Activated gamma-delta T cell (primary cell): Measurements from ENCODE around the gene EPHA10.

Source experiments
- DNase-seq: peaks from one replicate; lab custom pipeline; 2025; lab: John Stamatoyannopoulos, UW

The EPHA10 gene

DNA sequence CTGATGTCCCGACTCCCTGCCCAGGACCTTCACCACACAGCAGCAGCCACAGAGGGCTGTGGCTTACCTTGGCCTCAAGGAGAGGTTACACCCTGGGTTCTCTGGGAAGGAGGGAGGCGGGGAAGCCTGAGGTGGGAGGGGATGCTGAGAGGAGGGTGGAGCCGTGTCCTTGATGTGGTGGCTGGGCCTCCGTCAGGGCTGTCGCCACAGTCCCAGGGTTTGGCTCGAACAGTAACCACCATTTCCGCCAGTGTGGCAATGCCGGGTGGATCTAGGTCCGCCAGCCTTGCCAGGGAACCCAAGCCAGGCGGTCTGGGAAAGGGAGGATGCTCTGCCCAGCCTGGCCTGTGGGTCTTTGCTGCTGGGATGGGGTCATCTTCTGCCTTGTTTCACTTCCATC is 91.0 kb downstream of the EPHA10 start:
- no peak for DNase-seq

DNA sequence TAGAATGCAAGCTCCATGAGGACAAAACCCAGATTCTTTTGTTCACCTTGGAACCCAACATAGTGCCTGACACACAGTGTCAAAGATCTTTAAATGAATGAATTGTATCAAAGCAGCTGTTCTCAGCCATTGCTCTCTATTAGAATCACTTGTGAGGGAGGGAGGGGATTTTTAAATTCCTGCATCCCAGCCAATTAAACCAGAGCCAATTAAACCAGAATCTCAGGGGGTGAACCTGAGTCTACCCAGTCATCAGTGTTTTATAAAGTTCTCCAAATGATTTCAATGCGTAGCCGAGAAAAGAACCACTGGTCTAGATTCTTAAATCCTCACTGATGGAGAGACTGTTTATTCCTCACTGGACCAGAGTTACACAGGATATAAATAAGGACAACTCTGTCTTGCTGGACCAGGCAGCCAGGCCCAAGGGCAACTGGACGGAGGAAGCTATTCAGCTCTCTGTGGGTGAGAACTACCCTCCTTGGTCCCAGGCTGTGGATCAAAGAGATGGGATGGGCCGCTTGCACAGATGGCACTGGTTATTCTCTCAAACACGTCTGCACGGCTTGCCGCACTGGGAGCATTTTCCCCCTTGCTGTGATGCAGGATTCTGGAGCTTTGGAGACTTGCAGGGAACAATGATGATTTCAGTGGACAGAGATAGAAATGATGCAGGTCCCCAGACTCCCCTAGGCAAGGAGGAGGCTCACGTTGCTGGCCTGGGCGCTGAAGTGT is 92.6 kb downstream of the EPHA10 start:
- DNase-seq = no peak

DNA sequence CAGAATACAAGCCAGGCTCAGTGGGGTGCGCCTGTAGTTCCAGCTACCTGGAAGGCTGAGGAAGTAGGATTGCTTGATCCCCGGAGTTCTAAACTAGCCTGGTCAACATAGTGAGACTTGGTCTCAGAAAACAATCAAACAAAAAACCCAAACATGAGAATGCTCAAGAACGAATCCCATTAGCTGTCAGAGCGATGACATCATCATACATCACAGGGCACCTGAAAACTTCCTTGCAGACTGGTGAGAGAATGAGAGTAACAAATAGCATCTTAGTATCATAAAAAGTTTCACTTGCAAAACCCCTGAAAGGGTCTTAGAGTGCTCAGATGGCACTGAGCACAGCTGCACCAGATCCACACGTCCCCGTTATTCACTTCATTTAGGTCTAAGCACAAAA is 93.7 kb downstream of the EPHA10 start:
- DNase-seq = no peak

DNA sequence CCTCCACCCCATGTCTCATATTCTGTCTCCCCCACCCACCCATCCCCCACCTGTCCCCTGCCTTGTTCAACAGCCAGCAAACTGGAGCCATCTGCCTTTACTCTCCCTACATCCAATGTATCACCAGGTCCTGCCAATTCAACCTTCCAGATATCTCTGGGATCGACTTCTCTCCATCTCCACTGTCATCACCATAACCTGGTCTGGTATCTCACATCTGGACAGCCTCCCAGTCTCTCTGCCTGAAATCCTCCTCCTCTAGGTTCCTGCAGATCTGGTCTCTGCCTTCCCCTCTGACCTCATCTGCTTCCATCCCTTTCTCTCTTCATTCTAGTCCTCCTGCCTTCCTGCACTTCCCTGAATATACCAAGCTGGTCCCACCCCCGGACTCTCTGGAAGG is 94.8 kb downstream of the EPHA10 start:
- no peak for DNase-seq

DNA sequence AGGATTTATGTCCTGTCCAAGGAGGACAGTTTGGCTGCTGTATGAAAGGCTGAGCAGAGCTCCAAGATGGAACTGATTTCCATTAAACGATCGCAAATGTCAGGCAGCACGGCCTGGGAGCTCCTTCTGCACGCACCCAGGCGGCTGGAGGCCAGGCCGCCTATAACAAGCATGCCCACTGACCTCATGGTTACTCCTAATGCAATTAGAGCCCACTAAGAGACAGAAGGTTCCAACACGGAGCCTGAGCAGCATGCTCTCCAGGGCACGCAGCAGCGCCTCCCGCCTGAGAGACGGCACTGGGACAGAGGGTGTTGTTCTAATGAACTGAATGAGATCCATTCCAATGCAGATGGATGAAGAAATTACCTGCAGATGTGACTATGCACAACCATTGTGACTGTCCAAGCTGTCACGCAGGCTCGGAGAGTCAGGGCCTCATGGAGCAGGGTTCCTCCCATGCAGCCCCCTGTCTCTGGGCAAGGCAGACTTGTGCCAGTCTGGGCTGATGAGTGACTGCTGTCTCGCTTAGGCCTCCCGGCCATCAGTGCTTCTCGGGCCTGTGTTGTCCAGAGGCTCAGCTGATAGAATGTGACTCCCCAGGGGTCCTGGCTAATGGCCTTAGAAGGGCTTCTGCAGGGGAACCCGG is 97.8 kb downstream of the EPHA10 start:
- no peak for DNase-seq

DNA sequence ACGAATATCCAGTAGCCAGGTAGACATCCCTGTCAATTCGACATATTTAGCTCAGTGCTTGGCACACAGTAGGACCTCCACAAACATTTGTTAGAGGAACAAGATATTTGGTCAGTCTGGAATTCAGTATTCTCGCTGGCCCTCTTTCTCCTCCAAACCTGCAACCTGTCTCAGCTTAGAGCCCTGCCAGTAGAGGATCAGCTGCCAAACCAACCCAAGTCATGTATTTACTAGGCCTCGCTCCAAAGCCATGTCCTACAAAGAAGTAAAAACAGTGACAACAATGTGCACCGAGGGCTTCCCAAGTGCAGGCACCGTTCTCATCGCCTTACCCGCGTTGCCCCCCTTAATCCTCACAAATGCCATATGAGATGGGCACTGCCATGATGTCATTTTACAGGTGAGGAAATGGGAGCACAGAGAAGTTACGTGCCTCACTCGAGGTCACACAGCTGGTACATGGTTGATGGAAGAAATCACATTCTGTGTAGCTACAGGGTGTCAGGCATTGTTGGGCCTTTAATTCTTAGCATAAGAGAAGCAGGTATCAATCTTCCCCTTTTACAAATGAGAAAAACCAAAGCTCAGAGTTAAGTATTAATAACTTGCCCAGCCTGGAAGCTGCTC is 98.6 kb downstream of the EPHA10 start:
- no peak for DNase-seq
